IMR-90 (cell line): ENCODE data around the gene RPS6KA5. TPM values are rescaled to one million over a fixed set of nuclear protein-coding genes. Genes with fewer than 3 reads are reported as not detected.

Experiments used
- ATAC-seq: fragments of 200-7000 bp; cut with Tn5 transposase; 2 replicates; pipeline ENCODE4 v1.9.1; 2020; ENCODE audit warnings: low read depth, mild to moderate bottlenecking, moderate library complexity
- BruUV-seq: library from RNA; stranded (reverse); fragments of 400-500 nt; replicated peaks from 2 replicates; lab custom pipeline; 2021; lab: Mats Ljungman, UMichigan
- CTCF ChIA-PET: fragments of 300-600 bp; formaldehyde crosslinking; extraction: SDS; loops from one replicate; lab custom pipeline; 2021; ENCODE audit warnings: antibody characterized with exemption; lab: Yijun Ruan, JAX
- POLR2A ChIA-PET: fragments of 300-600 bp; sonication (Branson Sonifier 250); formaldehyde crosslinking; loops from one replicate; lab custom pipeline; 2022; ENCODE audit warnings: antibody characterized with exemption; ENCODE audit not compliant: unreplicated experiment; lab: Charles Lee
- DNase-seq: peaks from one replicate; pipeline ENCODE4 v3.0.0; 2013
- H2AFZ ChIP-seq: replicated peaks from 2 replicates; pipeline ENCODE3; 2013; ENCODE audit warnings: low read length, mild to moderate bottlenecking; ENCODE audit not compliant: poor library complexity
- H2AK5ac ChIP-seq: 2 replicates; pipeline ENCODE4 v1.6.1; 2013; ENCODE audit warnings: low read depth, low read length, inconsistent platforms
- H2AK9ac ChIP-seq: replicated peaks from 2 replicates; pipeline ENCODE3; 2013; ENCODE audit warnings: mild to moderate bottlenecking, low read depth, low read length, moderate library complexity; ENCODE audit not compliant: poor library complexity
- H2BK120ac ChIP-seq: 2 replicates; pipeline ENCODE4 v1.6.1; 2013; ENCODE audit warnings: low read depth, low read length, inconsistent platforms
- H2BK15ac ChIP-seq: 3 replicates; pipeline ENCODE4 v1.6.1; 2013; ENCODE audit warnings: low read depth, low read length, inconsistent platforms
- H2BK20ac ChIP-seq: 2 replicates; pipeline ENCODE4 v1.6.1; 2013; ENCODE audit warnings: low read depth, mild to moderate bottlenecking, inconsistent platforms, low read length, moderate library complexity
- H2BK5ac ChIP-seq: 2 replicates; pipeline ENCODE4 v1.6.1; 2013; ENCODE audit warnings: mild to moderate bottlenecking, low read depth, low read length, inconsistent platforms; ENCODE audit not compliant: poor library complexity, severe bottlenecking
- H3K14ac ChIP-seq: replicated peaks from 2 replicates; pipeline ENCODE4 v1.6.1; 2013; ENCODE audit warnings: low read depth, low read length, inconsistent platforms
- H3K18ac ChIP-seq: 2 replicates; pipeline ENCODE4 v1.6.1; 2013; ENCODE audit warnings: low read depth, low read length, control low read depth
- H3K23ac ChIP-seq: 2 replicates; pipeline ENCODE4 v1.6.1; 2013; ENCODE audit warnings: low read depth, low read length, inconsistent platforms
- H3K27ac ChIP-seq: 2 replicates; pipeline ENCODE4 v1.5.1; 2013; ENCODE audit warnings: mild to moderate bottlenecking, control low read depth, low read length; ENCODE audit not compliant: insufficient read depth
- H3K27me3 ChIP-seq: 2 replicates; pipeline ENCODE4 v1.6.1; 2013; ENCODE audit warnings: low read length; ENCODE audit not compliant: control insufficient read depth, insufficient read depth
- H3K36me3 ChIP-seq: 2 replicates; pipeline ENCODE4 v1.6.1; 2013; ENCODE audit warnings: low read length, mixed read lengths; ENCODE audit not compliant: control insufficient read depth, insufficient read depth
- H3K4ac ChIP-seq: 2 replicates; pipeline ENCODE4 v1.6.1; 2013; ENCODE audit warnings: low read depth, low read length, inconsistent platforms
- H3K4me1 ChIP-seq: 2 replicates; pipeline ENCODE4 v1.6.1; 2013; ENCODE audit warnings: low read length, mixed read lengths; ENCODE audit not compliant: control insufficient read depth, insufficient read depth
- H3K4me2 ChIP-seq: 2 replicates; pipeline ENCODE4 v1.6.1; 2013; ENCODE audit warnings: low read depth, mild to moderate bottlenecking, control low read depth, low read length, moderate library complexity
- H3K4me3 ChIP-seq: 2 replicates; pipeline ENCODE4 v1.5.1; 2013; ENCODE audit warnings: low read depth, mild to moderate bottlenecking, control low read depth, low read length, moderate library complexity; ENCODE audit not compliant: insufficient read depth
- H3K56ac ChIP-seq: 2 replicates; pipeline ENCODE4 v1.6.1; 2013; ENCODE audit warnings: low read length, inconsistent platforms; ENCODE audit not compliant: insufficient read depth; ENCODE audit errors: extremely low read depth
- H3K79me1 ChIP-seq, 2 experiments: 2 replicates each; pipeline ENCODE4 v1.6.1; 2013; ENCODE audit warnings: low read length in 2 of 2, inconsistent platforms in 1 of 2, low read depth in 1 of 2
- H3K9ac ChIP-seq: 2 replicates; pipeline ENCODE4 v1.6.1; 2013; ENCODE audit warnings: low read depth, low read length, control low read depth
- H3K9me1 ChIP-seq: 2 replicates; pipeline ENCODE4 v1.6.1; 2013; ENCODE audit warnings: low read length, inconsistent platforms; ENCODE audit not compliant: insufficient read depth
- H3K9me3 ChIP-seq: 2 replicates; pipeline ENCODE4 v1.6.1; 2013; ENCODE audit warnings: low read length; ENCODE audit not compliant: control insufficient read depth, insufficient read depth
- H4K20me1 ChIP-seq: 2 replicates; pipeline ENCODE4 v1.6.1; 2013; ENCODE audit warnings: low read length, inconsistent platforms; ENCODE audit not compliant: insufficient read depth
- H4K5ac ChIP-seq: 2 replicates; pipeline ENCODE4 v1.6.1; 2013; ENCODE audit warnings: mild to moderate bottlenecking, low read depth, low read length, control low read depth
- H4K8ac ChIP-seq, 2 experiments: 2 replicates each; pipeline ENCODE4 v1.6.1; 2013; ENCODE audit warnings: low read depth in 2 of 2, low read length in 2 of 2, control low read depth in 1 of 2, inconsistent platforms in 1 of 2
- H4K91ac ChIP-seq: 2 replicates; pipeline ENCODE4 v1.6.1; 2013; ENCODE audit warnings: low read depth, low read length, inconsistent platforms; ENCODE audit not compliant: insufficient read depth
- BHLHE40 ChIP-seq: fragments of 150-350 bp; IDR thresholded peaks from 2 replicates; pipeline ENCODE4 v1.6.1; 2016; ENCODE audit warnings: mild to moderate bottlenecking, low read depth, low read length
- CEBPB ChIP-seq: IDR thresholded peaks from 2 replicates; pipeline ENCODE4 v1.6.1; 2012; ENCODE audit warnings: low read depth, low read length, improper control_type of control experiment
- CHD1 ChIP-seq: IDR thresholded peaks from 2 replicates; pipeline ENCODE4 v1.6.1; 2012; ENCODE audit warnings: low read depth, low read length, improper control_type of control experiment
- CTCF ChIP-seq: conservative IDR thresholded peaks from 2 replicates; pipeline ENCODE4 v1.5.1; 2012; ENCODE audit warnings: mild to moderate bottlenecking, low read depth, low read length, improper control_type of control experiment
- ELK1 ChIP-seq: fragments of 150-350 bp; IDR thresholded peaks from 2 replicates; pipeline ENCODE4 v1.6.1; 2016; ENCODE audit warnings: low read depth, mild to moderate bottlenecking, low read length, moderate library complexity, borderline replicate concordance
- MAFK ChIP-seq: IDR thresholded peaks from 2 replicates; pipeline ENCODE4 v1.6.1; 2012; ENCODE audit warnings: low read depth, low read length, improper control_type of control experiment
- MAZ ChIP-seq: IDR thresholded peaks from 2 replicates; pipeline ENCODE4 v1.6.1; 2012; ENCODE audit warnings: low read depth, mild to moderate bottlenecking, low read length, improper control_type of control experiment, moderate library complexity, borderline replicate concordance
- MXI1 ChIP-seq: IDR thresholded peaks from 2 replicates; pipeline ENCODE4 v1.6.1; 2012; ENCODE audit warnings: low read depth, mild to moderate bottlenecking, low read length, moderate library complexity, borderline replicate concordance
- NFE2L2 ChIP-seq: fragments of 150-350 bp; IDR thresholded peaks from 2 replicates; pipeline ENCODE4 v1.6.1; 2016; ENCODE audit warnings: low read depth, mild to moderate bottlenecking, low read length
- POLR2A ChIP-seq: IDR thresholded peaks from 2 replicates; pipeline ENCODE4 v1.6.1; 2012; ENCODE audit warnings: mild to moderate bottlenecking, low read depth, low read length
- RAD21 ChIP-seq: IDR thresholded peaks from 2 replicates; pipeline ENCODE4 v1.6.1; 2012; ENCODE audit warnings: low read length, improper control_type of control experiment
- RCOR1 ChIP-seq: IDR thresholded peaks from 2 replicates; pipeline ENCODE4 v1.6.1; 2012; ENCODE audit warnings: mild to moderate bottlenecking, low read length, improper control_type of control experiment; ENCODE audit not compliant: insufficient replicate concordance
- RFX5 ChIP-seq: IDR thresholded peaks from 2 replicates; pipeline ENCODE4 v1.8.0; 2012; ENCODE audit warnings: low read depth, mild to moderate bottlenecking, low read length, moderate library complexity
- SMC3 ChIP-seq: fragments of 150-350 bp; IDR thresholded peaks from 2 replicates; pipeline ENCODE4 v1.6.1; 2016; ENCODE audit warnings: low read depth, mild to moderate bottlenecking, antibody characterized with exemption, low read length, moderate library complexity
- USF2 ChIP-seq: fragments of 150-350 bp; IDR thresholded peaks from 2 replicates; pipeline ENCODE4 v1.6.1; 2017; ENCODE audit warnings: mild to moderate bottlenecking, antibody characterized with exemption, low read length, low read depth
- WGBS, 2 experiments: methylation state at CpG; one replicate each; pipeline versions ENCODE4 v1.1.5 to v1.1.7; 2013; ENCODE audit warnings: missing lambda C conversion rate in 2 of 2; ENCODE audit not compliant: insufficient read length in 1 of 2; ENCODE audit errors: extremely low coverage in 2 of 2; 5-methylcytosine and 5-hydroxymethylcytosine counted together
- dilution Hi-C: fragments of 300-500 bp; cut with HindIII; formaldehyde crosslinking; loops from one replicate; pipeline ENCODE4 v1.14.3; 2018; ENCODE audit warnings: low sequenced_read_pairs; ENCODE audit not compliant: unreplicated experiment
- in situ Hi-C: fragments of 300-500 bp; cut with MboI; formaldehyde crosslinking; loops from 3 replicates; pipeline ENCODE4 v1.14.3; 2019; ENCODE audit warnings: low sequenced_read_pairs, inconsistent platforms, mixed read lengths
- intact Hi-C: fragments of 100-400 bp; cut with micrococcal nuclease; formaldehyde crosslinking; loops from 2 replicates; pipeline ENCODE4 v1.10.0; 2022
- polyA plus RNA-seq, 3 experiments: library from polyadenylated mRNA; depleted of rRNA; stranded (reverse); fragments of >200 nt; gene quantifications; 2 replicates each; pipeline ENCODE4 v1.2.3, GENCODE V29; 2012; ENCODE audit warnings: low replicate concordance in 1 of 3
- total RNA-seq: library from RNA; depleted of rRNA; stranded (reverse); fragments of >200 nt; gene quantifications from 2 replicates; pipeline ENCODE4 v1.2.3, GENCODE V29; 2012

Gene RPS6KA5
- total and polyA plus RNA-seq, 2 of the 4 experiments (the other 2 are of a cell fraction), result 0.36 TPM

- H4K20me1 ChIP-seq, result peaks cover 21% of the 10 kb centered on the region
- no peak overlapping the region for H4K8ac ChIP-seq
- H3K9ac ChIP-seq, result no peak overlapping the region
- in situ Hi-C loops, result no loop called here
- no peak overlapping the region for H2BK15ac ChIP-seq
- dilution Hi-C loops, result no loop called here
- no peak overlapping the region for H3K18ac ChIP-seq
- H2BK120ac ChIP-seq, result no peak overlapping the region
- ATAC-seq, result no peak
- no peak overlapping the region for H3K4me3 ChIP-seq
- no peak overlapping the region for H3K4me2 ChIP-seq
- no peak overlapping the region for H4K5ac ChIP-seq
- H3K23ac ChIP-seq, result no peak overlapping the region
- H3K4ac ChIP-seq, result no peak overlapping the region
- no peak overlapping the region for H3K27ac ChIP-seq
- H3K4me1 ChIP-seq, result peaks cover 2% of the 10 kb centered on the region; the same call in 1 of the 2 replicates
- no peak for DNase-seq
- no peak overlapping the region for H2AK5ac ChIP-seq
- no peaks in the 10 kb centered on the region for H3K36me3 ChIP-seq
- H2AFZ ChIP-seq, result no peak overlapping the region
- H3K56ac ChIP-seq, result no peak overlapping the region
- 95% methylated on average over 3 of the region's 21 CpGs; no CpG with 5 or more reads in 1 of the 2 experiments for WGBS, 2 experiments
- no peak overlapping the region for H3K14ac ChIP-seq
- H4K91ac ChIP-seq, result no peak overlapping the region
- no TSS peak for BruUV-seq
- intact Hi-C loops, result no loop called here
- H3K9me1 ChIP-seq, result peaks cover 20% of the 10 kb centered on the region
- H2BK5ac ChIP-seq, result no peak overlapping the region
- ChIA-PET CTCF (no interaction called here), POLR2A (no interaction called here)
- H3K9me3 ChIP-seq, result no peaks in the 10 kb centered on the region
- no peaks in the 10 kb centered on the region for H3K27me3 ChIP-seq
- H2AK9ac ChIP-seq, result no peak overlapping the region
- no peak overlapping the region for H2BK20ac ChIP-seq
- H3K79me1 ChIP-seq, result peaks cover 26 to 62% of the 10 kb centered on the region in 2 experiments
- TF ChIP-seq POLR2A, result no peak
- TF ChIP-seq MXI1, result no peak
- no peak for TF ChIP-seq MAFK
- no peak for TF ChIP-seq BHLHE40
- TF ChIP-seq RCOR1, result no peak
- no peak for TF ChIP-seq CHD1
- TF ChIP-seq ELK1, result no peak
- no peak for TF ChIP-seq MAZ
- no peak for TF ChIP-seq RFX5
- no peak for TF ChIP-seq RAD21
- no peak for TF ChIP-seq USF2
- no peak for TF ChIP-seq CTCF
- TF ChIP-seq NFE2L2, result no peak
- TF ChIP-seq CEBPB, result no peak
- TF ChIP-seq SMC3, result no peak
Measured at GRCh38 chr14:90805662-90806540, 254.5 kb downstream of the RPS6KA5 start.
